Stimulated activated CD4-positive, alpha-beta T cell treated with anti-CD3 and anti-CD28 coated beads, Interleukin-2, amount 100 ng/mL, for 4 hours (primary cell): Measurements from ENCODE around the gene HNF4A.

ENCODE experiments used
- DNase-seq: peaks from one replicate; pipeline ENCODE4 v3.0.0-alpha.2; 2020; ENCODE audit warnings: low read depth

HNF4A gene

GRCh38 chr20:44426879-44427790 is 71.6 kb downstream of the HNF4A start:
- DNase-seq, result no peak

DNA sequence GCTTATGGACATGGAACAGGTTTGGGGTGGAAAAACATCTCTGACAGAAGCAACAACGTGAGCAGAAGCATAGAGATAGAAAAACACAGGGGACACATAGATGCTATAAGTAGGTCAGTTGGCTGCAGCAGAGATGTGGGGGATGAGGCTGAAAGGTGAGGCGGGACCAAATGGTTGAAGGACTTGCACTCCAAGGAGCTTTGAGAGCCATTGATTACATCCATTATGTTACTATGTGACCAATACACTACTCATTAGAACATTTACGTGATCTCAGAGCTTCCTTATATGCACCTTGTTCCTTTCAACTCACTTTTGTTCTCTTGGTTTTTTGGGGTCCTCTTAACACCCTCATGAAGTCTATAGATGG is 72.3 kb downstream of the HNF4A start:
- no peak for DNase-seq

DNA sequence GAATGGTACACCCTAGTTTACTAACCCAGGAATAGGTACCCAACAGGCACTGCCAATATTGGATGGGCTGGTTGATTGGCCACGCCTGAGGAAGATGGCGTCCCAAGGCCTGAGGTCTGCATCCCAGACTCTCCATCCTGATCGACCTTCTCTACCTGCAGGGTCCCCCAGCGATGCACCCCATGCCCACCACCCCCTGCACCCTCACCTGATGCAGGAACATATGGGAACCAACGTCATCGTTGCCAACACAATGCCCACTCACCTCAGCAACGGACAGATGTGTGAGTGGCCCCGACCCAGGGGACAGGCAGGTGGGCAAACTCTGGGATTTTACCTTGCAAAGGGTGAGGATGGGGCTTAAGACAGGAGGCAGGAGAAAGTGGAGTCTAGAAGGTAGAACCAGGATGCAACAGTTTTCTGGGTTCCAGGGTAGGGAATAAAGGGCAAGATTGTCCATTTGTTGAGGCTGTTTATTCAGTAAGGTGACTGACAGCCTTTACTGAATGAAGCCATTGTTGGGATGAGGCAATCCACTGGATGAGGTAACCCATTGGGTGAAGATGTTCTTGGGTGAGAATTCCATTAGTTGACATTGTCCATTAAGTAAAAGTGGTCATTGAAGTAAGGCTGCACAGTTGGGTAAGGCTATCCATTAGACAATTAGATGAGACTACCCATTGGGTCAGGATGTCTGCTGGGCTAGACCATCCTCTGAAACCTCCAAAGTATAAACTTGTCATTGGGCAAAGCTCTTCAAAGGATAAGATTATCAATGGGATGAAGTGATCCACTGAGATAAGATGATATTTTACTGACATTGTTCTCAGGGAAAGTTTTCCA is 72.9 kb downstream of the HNF4A start:
- DNase-seq, result no peak

DNA sequence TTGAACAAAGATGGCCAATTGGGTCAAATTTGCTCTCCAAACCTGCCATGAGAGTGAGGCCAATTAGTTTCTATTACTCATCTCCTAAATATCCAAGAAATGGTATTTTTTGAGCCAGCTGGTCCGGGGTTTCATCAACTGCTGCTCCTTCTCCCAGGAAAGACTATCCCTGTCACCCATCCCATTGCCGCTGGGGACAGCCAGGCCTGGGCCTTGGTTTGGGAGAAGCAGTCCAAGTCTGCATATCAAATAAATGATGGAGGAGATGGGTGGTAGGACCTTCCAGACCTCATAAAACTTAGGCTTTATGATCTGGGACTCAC is 73.5 kb downstream of the HNF4A start:
- DNase-seq, result no peak

DNA sequence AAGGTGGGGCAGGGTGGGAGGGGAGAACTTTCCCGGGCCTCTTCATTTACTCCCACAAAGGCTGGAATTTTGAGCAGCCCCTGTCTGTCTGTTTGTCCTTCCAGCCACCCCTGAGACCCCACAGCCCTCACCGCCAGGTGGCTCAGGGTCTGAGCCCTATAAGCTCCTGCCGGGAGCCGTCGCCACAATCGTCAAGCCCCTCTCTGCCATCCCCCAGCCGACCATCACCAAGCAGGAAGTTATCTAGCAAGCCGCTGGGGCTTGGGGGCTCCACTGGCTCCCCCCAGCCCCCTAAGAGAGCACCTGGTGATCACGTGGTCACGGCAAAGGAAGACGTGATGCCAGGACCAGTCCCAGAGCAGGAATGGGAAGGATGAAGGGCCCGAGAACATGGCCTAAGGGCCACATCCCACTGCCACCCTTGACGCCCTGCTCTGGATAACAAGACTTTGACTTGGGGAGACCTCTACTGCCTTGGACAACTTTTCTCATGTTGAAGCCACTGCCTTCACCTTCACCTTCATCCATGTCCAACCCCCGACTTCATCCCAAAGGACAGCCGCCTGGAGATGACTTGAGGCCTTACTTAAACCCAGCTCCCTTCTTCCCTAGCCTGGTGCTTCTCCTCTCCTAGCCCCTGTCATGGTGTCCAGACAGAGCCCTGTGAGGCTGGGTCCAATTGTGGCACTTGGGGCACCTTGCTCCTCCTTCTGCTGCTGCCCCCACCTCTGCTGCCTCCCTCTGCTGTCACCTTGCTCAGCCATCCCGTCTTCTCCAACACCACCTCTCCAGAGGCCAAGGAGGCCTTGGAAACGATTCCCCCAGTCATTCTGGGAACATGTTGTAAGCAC is 74.1 kb downstream of the HNF4A start:
- DNase-seq, result no peak

DNA sequence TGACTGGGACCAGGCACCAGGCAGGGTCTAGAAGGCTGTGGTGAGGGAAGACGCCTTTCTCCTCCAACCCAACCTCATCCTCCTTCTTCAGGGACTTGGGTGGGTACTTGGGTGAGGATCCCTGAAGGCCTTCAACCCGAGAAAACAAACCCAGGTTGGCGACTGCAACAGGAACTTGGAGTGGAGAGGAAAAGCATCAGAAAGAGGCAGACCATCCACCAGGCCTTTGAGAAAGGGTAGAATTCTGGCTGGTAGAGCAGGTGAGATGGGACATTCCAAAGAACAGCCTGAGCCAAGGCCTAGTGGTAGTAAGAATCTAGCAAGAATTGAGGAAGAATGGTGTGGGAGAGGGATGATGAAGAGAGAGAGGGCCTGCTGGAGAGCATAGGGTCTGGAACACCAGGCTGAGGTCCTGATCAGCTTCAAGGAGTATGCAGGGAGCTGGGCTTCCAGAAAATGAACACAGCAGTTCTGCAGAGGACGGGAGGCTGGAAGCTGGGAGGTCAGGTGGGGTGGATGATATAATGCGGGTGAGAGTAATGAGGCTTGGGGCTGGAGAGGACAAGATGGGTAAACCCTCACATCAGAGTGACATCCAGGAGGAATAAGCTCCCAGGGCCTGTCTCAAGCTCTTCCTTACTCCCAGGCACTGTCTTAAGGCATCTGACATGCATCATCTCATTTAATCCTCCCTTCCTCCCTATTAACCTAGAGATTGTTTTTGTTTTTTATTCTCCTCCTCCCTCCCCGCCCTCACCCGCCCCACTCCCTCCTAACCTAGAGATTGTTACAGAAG is 75.0 kb downstream of the HNF4A start:
- no peak for DNase-seq

DNA sequence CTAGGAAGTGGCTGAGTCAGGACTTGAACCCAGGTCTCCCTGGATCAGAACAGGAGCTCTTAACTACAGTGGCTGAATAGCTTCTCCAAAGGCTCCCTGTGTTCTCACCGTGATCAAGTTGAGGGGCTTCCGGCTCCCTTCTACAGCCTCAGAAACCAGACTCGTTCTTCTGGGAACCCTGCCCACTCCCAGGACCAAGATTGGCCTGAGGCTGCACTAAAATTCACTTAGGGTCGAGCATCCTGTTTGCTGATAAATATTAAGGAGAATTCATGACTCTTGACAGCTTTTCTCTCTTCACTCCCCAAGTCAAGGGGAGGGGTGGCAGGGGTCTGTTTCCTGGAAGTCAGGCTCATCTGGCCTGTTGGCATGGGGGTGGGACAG is 75.6 kb downstream of the HNF4A start:
- no peak for DNase-seq

- no peak for DNase-seq
These were observed 76.2 kb downstream of the HNF4A start for GRCh38 chr20:44431502-44432234.

- no peak for DNase-seq
These were observed 77.4 kb downstream of the HNF4A start for GRCh38 chr20:44432618-44433577.

DNA sequence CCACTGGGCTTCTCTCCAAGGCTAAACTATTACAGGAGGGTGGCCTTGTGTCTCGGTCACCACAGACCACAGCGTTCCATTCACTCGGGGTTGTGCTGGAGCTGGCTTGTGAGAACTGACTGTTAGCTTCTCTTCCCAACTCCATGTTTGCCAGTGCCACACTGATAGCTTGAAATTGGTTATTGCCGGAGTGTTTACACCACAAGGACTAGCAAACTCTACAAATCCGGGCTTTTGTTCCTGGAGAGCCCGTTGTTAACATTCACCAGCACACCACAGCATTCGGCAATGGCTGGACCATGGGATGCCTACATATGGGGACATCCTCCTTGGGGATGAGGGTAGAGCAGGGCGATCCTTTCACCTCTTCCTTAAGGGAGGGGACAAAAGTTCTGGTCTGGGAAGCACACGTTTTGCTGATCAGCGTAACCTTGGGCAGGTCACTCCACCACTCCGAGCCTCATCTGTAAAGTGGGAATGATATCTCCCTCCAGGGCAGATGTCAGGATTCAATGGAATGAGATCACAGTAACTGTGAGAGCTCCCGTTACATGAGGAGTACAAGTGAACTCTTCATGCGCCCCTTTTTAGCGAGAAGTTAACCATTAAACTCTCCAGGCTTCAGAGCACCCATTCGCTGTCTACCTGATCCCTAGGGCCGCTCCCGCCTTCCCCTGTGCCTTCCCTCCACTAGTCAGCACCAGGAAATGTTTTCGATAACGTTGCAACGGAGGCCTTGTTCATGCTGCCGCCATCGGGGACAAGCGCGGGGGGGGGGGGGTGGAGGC is 78.4 kb downstream of the HNF4A start:
- no peak for DNase-seq

- no peak for DNase-seq
These were observed 80.3 kb downstream of the HNF4A start for GRCh38 chr20:44435630-44436335.

DNA sequence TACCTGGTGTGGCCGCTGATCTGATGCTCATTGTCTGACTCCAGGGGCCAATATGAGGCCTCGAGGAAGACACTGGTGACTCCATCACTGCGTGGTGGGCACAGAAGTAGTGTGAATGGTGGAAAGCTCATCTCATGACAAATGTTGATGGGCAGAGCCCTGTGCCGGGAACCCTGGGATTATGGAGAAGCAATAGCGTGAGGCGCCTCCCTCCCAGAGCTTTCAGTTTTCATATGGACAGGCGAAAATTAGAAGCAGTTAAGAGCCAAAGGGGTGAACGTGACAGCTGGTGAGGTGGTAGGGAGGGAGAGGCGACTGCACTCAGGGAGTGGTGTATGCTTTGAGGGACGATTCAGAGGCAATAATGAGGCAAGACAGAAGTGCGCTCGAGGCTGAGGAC is 80.9 kb downstream of the HNF4A start:
- DNase-seq, result no peak

DNA sequence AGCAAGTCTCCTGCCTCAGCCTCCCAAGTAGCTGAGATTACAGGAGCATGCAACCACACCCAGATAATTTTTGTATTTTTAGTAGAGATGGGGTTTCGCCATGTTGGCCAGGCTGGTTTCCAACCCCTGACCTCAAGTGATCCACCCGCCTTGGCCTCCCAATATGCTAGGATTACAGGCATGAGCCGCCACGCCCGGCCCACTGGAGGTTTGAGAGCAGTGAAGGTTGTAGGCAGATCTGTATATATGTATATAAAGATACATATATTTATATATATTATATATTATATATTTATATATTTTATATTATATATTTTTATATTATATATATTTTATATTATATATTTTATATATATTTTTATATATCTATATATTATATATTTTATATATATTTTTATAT is 82.0 kb downstream of the HNF4A start:
- DNase-seq, result no peak

GRCh38 chr20:44438782-44439181 is 83.3 kb downstream of the HNF4A start:
- no peak for DNase-seq

GRCh38 chr20:44439318-44439717 is 83.8 kb downstream of the HNF4A start:
- DNase-seq, result no peak

DNA sequence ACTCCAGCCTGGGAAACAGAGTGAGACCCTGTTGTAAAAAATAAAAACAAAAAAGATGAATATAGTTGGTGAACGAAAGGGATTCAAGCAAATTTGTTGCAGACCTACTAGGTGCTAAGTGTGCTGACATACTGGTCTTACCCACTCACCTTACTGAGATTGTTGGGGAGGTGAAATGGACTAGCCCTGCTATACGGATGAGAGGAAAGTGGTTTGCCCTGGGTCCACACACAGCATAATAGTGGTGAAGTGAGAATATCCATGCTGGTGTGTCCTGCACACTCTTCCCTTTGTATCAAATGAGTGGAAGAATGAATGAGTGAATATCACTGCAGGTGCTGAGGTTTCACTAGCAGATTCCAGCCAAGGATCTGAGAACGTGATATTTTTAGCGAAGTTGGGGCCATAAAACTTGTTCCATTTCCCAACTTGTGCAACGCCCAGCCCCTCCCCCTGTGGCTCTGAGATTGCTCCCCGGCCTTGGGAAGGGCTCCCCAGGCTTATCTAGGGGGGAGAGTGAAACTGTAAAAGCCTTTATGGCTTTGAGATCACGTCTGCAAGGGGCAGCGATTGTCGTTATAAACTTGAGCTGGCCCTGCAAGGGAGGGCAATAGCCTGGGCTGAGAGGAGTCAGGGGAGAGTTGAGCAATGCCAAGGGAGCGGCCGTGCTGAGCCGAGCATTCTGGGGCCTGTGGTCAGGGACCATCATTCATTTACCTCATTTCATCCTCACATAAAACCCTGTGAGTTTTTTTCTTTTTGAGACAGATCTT is 87.0 kb downstream of the HNF4A start:
- no peak for DNase-seq
